IMR-90 (cell line): ENCODE results near the gene TMPRSS9.

Source experiments
- CEBPB ChIP-seq: IDR thresholded peaks from 2 replicates; pipeline ENCODE4 v1.6.1; 2012; ENCODE audit warnings: low read depth, low read length, improper control_type of control experiment
- CHD1 ChIP-seq: IDR thresholded peaks from 2 replicates; pipeline ENCODE4 v1.6.1; 2012; ENCODE audit warnings: low read depth, low read length, improper control_type of control experiment
- CTCF ChIP-seq: conservative IDR thresholded peaks from 2 replicates; pipeline ENCODE4 v1.5.1; 2012; ENCODE audit warnings: mild to moderate bottlenecking, low read depth, low read length, improper control_type of control experiment
- ELK1 ChIP-seq: fragments of 150-350 bp; IDR thresholded peaks from 2 replicates; pipeline ENCODE4 v1.6.1; 2016; ENCODE audit warnings: low read depth, mild to moderate bottlenecking, low read length, moderate library complexity, borderline replicate concordance
- MAFK ChIP-seq: IDR thresholded peaks from 2 replicates; pipeline ENCODE4 v1.6.1; 2012; ENCODE audit warnings: low read depth, low read length, improper control_type of control experiment
- MAZ ChIP-seq: IDR thresholded peaks from 2 replicates; pipeline ENCODE4 v1.6.1; 2012; ENCODE audit warnings: low read depth, mild to moderate bottlenecking, low read length, improper control_type of control experiment, moderate library complexity, borderline replicate concordance
- MXI1 ChIP-seq: IDR thresholded peaks from 2 replicates; pipeline ENCODE4 v1.6.1; 2012; ENCODE audit warnings: low read depth, mild to moderate bottlenecking, low read length, moderate library complexity, borderline replicate concordance
- NFE2L2 ChIP-seq: fragments of 150-350 bp; IDR thresholded peaks from 2 replicates; pipeline ENCODE4 v1.6.1; 2016; ENCODE audit warnings: low read depth, mild to moderate bottlenecking, low read length
- POLR2A ChIP-seq: IDR thresholded peaks from 2 replicates; pipeline ENCODE4 v1.6.1; 2012; ENCODE audit warnings: mild to moderate bottlenecking, low read depth, low read length
- RAD21 ChIP-seq: IDR thresholded peaks from 2 replicates; pipeline ENCODE4 v1.6.1; 2012; ENCODE audit warnings: low read length, improper control_type of control experiment
- RCOR1 ChIP-seq: IDR thresholded peaks from 2 replicates; pipeline ENCODE4 v1.6.1; 2012; ENCODE audit warnings: mild to moderate bottlenecking, low read length, improper control_type of control experiment; ENCODE audit not compliant: insufficient replicate concordance
- RFX5 ChIP-seq: IDR thresholded peaks from 2 replicates; pipeline ENCODE4 v1.8.0; 2012; ENCODE audit warnings: low read depth, mild to moderate bottlenecking, low read length, moderate library complexity
- SMC3 ChIP-seq: fragments of 150-350 bp; IDR thresholded peaks from 2 replicates; pipeline ENCODE4 v1.6.1; 2016; ENCODE audit warnings: low read depth, mild to moderate bottlenecking, antibody characterized with exemption, low read length, moderate library complexity
- USF2 ChIP-seq: fragments of 150-350 bp; IDR thresholded peaks from 2 replicates; pipeline ENCODE4 v1.6.1; 2017; ENCODE audit warnings: mild to moderate bottlenecking, antibody characterized with exemption, low read length, low read depth

GRCh38 chr19:2453431-2454025 is 93.5 kb downstream of the TMPRSS9 start:
- TF ChIP-seq POLR2A (no peak), CHD1 (no peak), CTCF (no peak), NFE2L2 (no peak), USF2 (no peak), CEBPB (no peak), ELK1 (no peak), RAD21 (no peak), MAZ (no peak), MAFK (no peak), RFX5 (no peak), RCOR1 (no peak), MXI1 (no peak), SMC3 (no peak)
